HG03571 (cell line): Measurements from ENCODE around the gene C19orf85.
"Not testable (repeated sequence)": the region's sequence is repeated elsewhere in the genome, so short reads cannot be mapped to it uniquely, and the experiment has no call there.

Experiments
- ATAC-seq: cut with Tn5 transposase; IDR thresholded peaks from one replicate; pipeline ENCODE4 v1.9.1; 2021; ENCODE audit not compliant: unreplicated experiment

C19orf85 gene

GRCh38 chr19:55464662-55465054 lies at the start of gene C19orf85:
Gene C19orf85, minus strand, starts transcription at chr19:55464751. Its CDS starts 197 bp downstream, at chr19:55464554.
- ATAC-seq, result no peak

- ATAC-seq, result no peak
Observed at GRCh38 chr19:55508120-55508519, 43.6 kb upstream of the C19orf85 start.

GRCh38 chr19:55504981-55505380 lies 40.4 kb upstream of the C19orf85 start:
- no peak for ATAC-seq

GRCh38 chr19:55504252-55504603 lies 39.7 kb upstream of the C19orf85 start:
- ATAC-seq, result no peak

GRCh38 chr19:55503502-55504251 lies 39.1 kb upstream of the C19orf85 start:
- ATAC-seq, result peak; percentile 76

GRCh38 chr19:55503157-55503501 lies 38.6 kb upstream of the C19orf85 start:
- no peak for ATAC-seq

- ATAC-seq, result no peak
Observed at GRCh38 chr19:55502197-55502952, 37.8 kb upstream of the C19orf85 start.

- no peak for ATAC-seq
Observed at GRCh38 chr19:55500368-55500952, 35.9 kb upstream of the C19orf85 start.

GRCh38 chr19:55498246-55498840 lies 33.8 kb upstream of the C19orf85 start:
- no peak for ATAC-seq

- ATAC-seq, result no peak
Observed at GRCh38 chr19:55497763-55498162, 33.2 kb upstream of the C19orf85 start.

- ATAC-seq, result not testable (repeated sequence)
Observed at GRCh38 chr19:55496820-55497219, 32.3 kb upstream of the C19orf85 start.

- ATAC-seq, result no peak
Observed at GRCh38 chr19:55495646-55496349, 31.2 kb upstream of the C19orf85 start.

GRCh38 chr19:55494172-55494761 lies 29.7 kb upstream of the C19orf85 start:
- ATAC-seq, result no peak

GRCh38 chr19:55493645-55494171 lies 29.2 kb upstream of the C19orf85 start:
- no peak for ATAC-seq

GRCh38 chr19:55493052-55493644 lies 28.6 kb upstream of the C19orf85 start:
- no peak for ATAC-seq

GRCh38 chr19:55492362-55492944 lies 27.9 kb upstream of the C19orf85 start:
- no peak for ATAC-seq

GRCh38 chr19:55491546-55492360 lies 27.2 kb upstream of the C19orf85 start:
- no peak for ATAC-seq

GRCh38 chr19:55490478-55491432 lies 26.2 kb upstream of the C19orf85 start:
- no peak for ATAC-seq
